HepG2 (cell line): Measurements from ENCODE around the gene SLIT1. TPM values are rescaled to one million over a fixed set of nuclear protein-coding genes. Genes with fewer than 3 reads are reported as not detected.

Source experiments
- ATAC-seq: fragments of 200-7000 bp; cut with Tn5 transposase; 3 replicates; pipeline ENCODE4 v1.9.1; 2020; ENCODE audit warnings: mild to moderate bottlenecking, moderate library complexity
- BruUV-seq: library from RNA; stranded (reverse); fragments of 400-500 nt; replicated peaks from 2 replicates; lab custom pipeline; 2021; lab: Mats Ljungman, UMichigan
- CTCF ChIA-PET: fragments of 300-600 bp; formaldehyde crosslinking; extraction: SDS; loops from one replicate; lab custom pipeline; 2021; ENCODE audit warnings: low total read pairs, inconsistent platforms, low intra/inter-chr PET ratio; lab: Yijun Ruan, JAX
- POLR2A ChIA-PET: fragments of 350-600 bp; sonication (Branson Sonifier 250); formaldehyde crosslinking; loops from one replicate; lab custom pipeline; 2020; ENCODE audit warnings: antibody characterized with exemption, inconsistent platforms; lab: Yijun Ruan, JAX
- DNase-seq: peaks from one replicate; pipeline ENCODE4 v3.0.0-alpha.2; 2015; ENCODE audit warnings: low spot score
- FAIRE-seq: peaks from 3 replicates; lab custom pipeline; 2011; peaks lifted over from hg19 to GRCh38; lab: Jason Lieb, UNC
- H2AFZ ChIP-seq: one replicate; pipeline ENCODE4 v1.6.1; 2011; ENCODE audit warnings: low read length, inconsistent platforms
- H3K27ac ChIP-seq: fragments of 300-600 bp; 3 replicates; pipeline ENCODE4 v1.8.0; 2011; ENCODE audit warnings: mixed run types, mild to moderate bottlenecking, mixed read lengths, low read length, inconsistent platforms; ENCODE audit not compliant: insufficient read depth; ENCODE audit errors: extremely low read length
- H3K27me3 ChIP-seq, 2 experiments: fragments of 200-600 bp in 1 of 2; 2 replicates in 1 of 2; 3 replicates in 1 of 2; pipeline versions ENCODE4 v1.6.0 to v1.8.0; 2011; ENCODE audit warnings: low read length in 2 of 2, mild to moderate bottlenecking in 2 of 2, moderate library complexity in 2 of 2, inconsistent platforms in 1 of 2; ENCODE audit not compliant: insufficient read depth in 2 of 2, control insufficient read depth in 1 of 2
- H3K36me3 ChIP-seq, 2 experiments: fragments of 200-600 bp in 1 of 2; replicated peaks in 1 of 2; 2 replicates in 1 of 2; 3 replicates in 1 of 2; pipeline versions ENCODE4 v1.5.1 to v1.8.0; 2011; ENCODE audit warnings: low read length in 2 of 2, inconsistent platforms in 1 of 2; ENCODE audit not compliant: insufficient read depth in 2 of 2, control insufficient read depth in 1 of 2
- H3K4me1 ChIP-seq: 2 replicates; pipeline ENCODE4 v1.5.1; 2012; ENCODE audit warnings: low read length, inconsistent platforms; ENCODE audit not compliant: insufficient read depth
- H3K4me2 ChIP-seq: 2 replicates; pipeline ENCODE4 v1.6.0; 2011; ENCODE audit warnings: low read depth, low read length, inconsistent platforms
- H3K4me3 ChIP-seq, 3 experiments: fragments of 200-600 bp in 1 of 3; sonication (generic), shearing (Covaris generic) in 1 of 3; replicated peaks in 1 of 3; 2 replicates each; pipeline ENCODE4 v1.5.1; 2011 to 2016; ENCODE audit warnings: low read length in 3 of 3, inconsistent platforms in 2 of 3, low read depth in 2 of 3, mild to moderate bottlenecking in 2 of 3, control low read depth in 1 of 3, mixed read lengths in 1 of 3; ENCODE audit not compliant: insufficient read depth in 1 of 3
- H3K79me2 ChIP-seq: one replicate; pipeline ENCODE4 v1.6.1; 2011; ENCODE audit warnings: low read length, inconsistent platforms; ENCODE audit not compliant: insufficient read depth
- H3K9ac ChIP-seq: 2 replicates; pipeline ENCODE4 v1.6.0; 2011; ENCODE audit warnings: mild to moderate bottlenecking, low read depth, low read length, inconsistent platforms; ENCODE audit not compliant: insufficient read depth
- H3K9me3 ChIP-seq: 2 replicates; pipeline ENCODE4 v1.5.1; 2012; ENCODE audit warnings: mild to moderate bottlenecking, low read length
- H4K20me1 ChIP-seq: 2 replicates; pipeline ENCODE4 v1.6.0; 2011; ENCODE audit warnings: inconsistent platforms, mild to moderate bottlenecking, low read length, moderate library complexity; ENCODE audit not compliant: insufficient read depth
- AFF4 ChIP-seq: sonication (generic); formaldehyde crosslinking; IDR thresholded peaks from 2 replicates; pipeline ENCODE4 v1.4.0; 2020; ENCODE audit warnings: missing genetic modification reagents
- HMG20A ChIP-seq: IDR thresholded peaks from 2 replicates; pipeline ENCODE4 v1.6.1; 2016; ENCODE audit warnings: borderline replicate concordance
- HNRNPK ChIP-seq: fragments of 200-400 bp; formaldehyde crosslinking; IDR thresholded peaks from 2 replicates; pipeline ENCODE4 v1.6.1; 2018; ENCODE audit warnings: low read length, low read depth, moderate library complexity, mild to moderate bottlenecking; ENCODE audit not compliant: poor library complexity, severe bottlenecking
- MAFF ChIP-seq: IDR thresholded peaks from 2 replicates; pipeline ENCODE4 v1.6.1; 2011; ENCODE audit warnings: low read depth, low read length, improper control_type of control experiment
- MAFK ChIP-seq, 2 experiments: IDR thresholded peaks in 1 of 2; conservative IDR thresholded peaks in 1 of 2; 2 replicates each; pipeline ENCODE4 v1.6.1; 2011; ENCODE audit warnings: improper control_type of control experiment in 2 of 2, low read length in 2 of 2
- SIX4 ChIP-seq: sonication (generic); formaldehyde crosslinking; IDR thresholded peaks from 2 replicates; pipeline ENCODE4 v1.4.0; 2020; ENCODE audit warnings: missing genetic modification reagents
- ZNF138 ChIP-seq: sonication (generic); formaldehyde crosslinking; IDR thresholded peaks from 2 replicates; pipeline ENCODE4 v1.5.0; 2020; ENCODE audit warnings: mild to moderate bottlenecking, low read depth, missing genetic modification reagents
- ZNF83 ChIP-seq: sonication (generic); formaldehyde crosslinking; IDR thresholded peaks from 2 replicates; pipeline ENCODE4 v1.4.0; 2020; ENCODE audit warnings: missing genetic modification reagents, mild to moderate bottlenecking, borderline replicate concordance
- WGBS: methylation state at CpG from one replicate; pipeline ENCODE4 v1.1.6; 2017; ENCODE audit warnings: low lambda C conversion rate; 5-methylcytosine and 5-hydroxymethylcytosine counted together
- in situ Hi-C: cut with HindIII; loops from 2 replicates; pipeline ENCODE4 v1.10.0; 2017; ENCODE audit warnings: low pct_unique_long_range_greater_than_20kb; ENCODE audit not compliant: extremely low pct_ligation_motif_present
- intact Hi-C: fragments of 100-400 bp; cut with micrococcal nuclease; formaldehyde crosslinking; loops from one replicate; pipeline ENCODE4 v1.10.0; 2022; ENCODE audit not compliant: unreplicated experiment
- polyA plus RNA-seq, 8 experiments: library from polyadenylated mRNA; depleted of rRNA in 3 of 8; stranded (reverse) in 7 of 8; unstranded in 1 of 8; fragments of >200 nt; fragmentation: Illumina TruSeq in 4 of 8; extraction: Trizol in 4 of 8; gene quantifications; 2 replicates each; pipeline versions ENCODE4 v1.2.1 to v1.2.3, GENCODE V29; 2011 to 2016; ENCODE audit warnings: low read depth in 4 of 8, missing spikeins in 1 of 8, mixed read lengths in 1 of 8; ENCODE audit not compliant: insufficient read depth in 1 of 8
- total RNA-seq, 5 experiments: library from RNA; depleted of rRNA; stranded (reverse); fragments of >200 nt; fragmentation: Illumina TruSeq; extraction: Trizol; gene quantifications; 2 replicates each; pipeline ENCODE4 v1.2.3, GENCODE V29; 2016; ENCODE audit warnings: low read depth in 1 of 5
- TF ChIP-seq, protein P1 (sequence below): sonication (generic); formaldehyde crosslinking; IDR thresholded peaks from 2 replicates; pipeline ENCODE4 v1.4.0; 2020; ENCODE audit warnings: mild to moderate bottlenecking, missing genetic modification reagents

SLIT1 gene
- total and polyA plus RNA-seq, 2 of the 13 experiments (the other 11 are each of a cell fraction or from before 2014, with no cell fraction given), result 0.09 to 0.33 TPM

- H3K4me1 ChIP-seq, result peaks cover 48% of the 10 kb centered on the region
- no peak overlapping the region for H3K4me2 ChIP-seq
- H3K9ac ChIP-seq, result no peak overlapping the region
- FAIRE-seq (no peak), DNase-seq (no peak), ATAC-seq (no peak)
- CTCF ChIA-PET, result no interaction called here
- POLR2A ChIA-PET, result interaction anchor here (1.2 kb wide), 1 partner anchor 11 kb away, joined by 5 read pairs; no protein-coding TSS in a partner anchor
- no peaks in the 10 kb centered on the region for H4K20me1 ChIP-seq
- no TSS peak for BruUV-seq
- H3K9me3 ChIP-seq, result no peaks in the 10 kb centered on the region
- no peak overlapping the region for H3K4me3 ChIP-seq
- H3K27me3 ChIP-seq, result no peaks in the 10 kb centered on the region
- WGBS, result 24% methylated on average over 6 of the region's 6 CpGs
- no peaks in the 10 kb centered on the region for H3K79me2 ChIP-seq
- no peak for TF ChIP-seq ZNF83 (CRISPR knock-in tag)
- TF ChIP-seq, protein P1, sequence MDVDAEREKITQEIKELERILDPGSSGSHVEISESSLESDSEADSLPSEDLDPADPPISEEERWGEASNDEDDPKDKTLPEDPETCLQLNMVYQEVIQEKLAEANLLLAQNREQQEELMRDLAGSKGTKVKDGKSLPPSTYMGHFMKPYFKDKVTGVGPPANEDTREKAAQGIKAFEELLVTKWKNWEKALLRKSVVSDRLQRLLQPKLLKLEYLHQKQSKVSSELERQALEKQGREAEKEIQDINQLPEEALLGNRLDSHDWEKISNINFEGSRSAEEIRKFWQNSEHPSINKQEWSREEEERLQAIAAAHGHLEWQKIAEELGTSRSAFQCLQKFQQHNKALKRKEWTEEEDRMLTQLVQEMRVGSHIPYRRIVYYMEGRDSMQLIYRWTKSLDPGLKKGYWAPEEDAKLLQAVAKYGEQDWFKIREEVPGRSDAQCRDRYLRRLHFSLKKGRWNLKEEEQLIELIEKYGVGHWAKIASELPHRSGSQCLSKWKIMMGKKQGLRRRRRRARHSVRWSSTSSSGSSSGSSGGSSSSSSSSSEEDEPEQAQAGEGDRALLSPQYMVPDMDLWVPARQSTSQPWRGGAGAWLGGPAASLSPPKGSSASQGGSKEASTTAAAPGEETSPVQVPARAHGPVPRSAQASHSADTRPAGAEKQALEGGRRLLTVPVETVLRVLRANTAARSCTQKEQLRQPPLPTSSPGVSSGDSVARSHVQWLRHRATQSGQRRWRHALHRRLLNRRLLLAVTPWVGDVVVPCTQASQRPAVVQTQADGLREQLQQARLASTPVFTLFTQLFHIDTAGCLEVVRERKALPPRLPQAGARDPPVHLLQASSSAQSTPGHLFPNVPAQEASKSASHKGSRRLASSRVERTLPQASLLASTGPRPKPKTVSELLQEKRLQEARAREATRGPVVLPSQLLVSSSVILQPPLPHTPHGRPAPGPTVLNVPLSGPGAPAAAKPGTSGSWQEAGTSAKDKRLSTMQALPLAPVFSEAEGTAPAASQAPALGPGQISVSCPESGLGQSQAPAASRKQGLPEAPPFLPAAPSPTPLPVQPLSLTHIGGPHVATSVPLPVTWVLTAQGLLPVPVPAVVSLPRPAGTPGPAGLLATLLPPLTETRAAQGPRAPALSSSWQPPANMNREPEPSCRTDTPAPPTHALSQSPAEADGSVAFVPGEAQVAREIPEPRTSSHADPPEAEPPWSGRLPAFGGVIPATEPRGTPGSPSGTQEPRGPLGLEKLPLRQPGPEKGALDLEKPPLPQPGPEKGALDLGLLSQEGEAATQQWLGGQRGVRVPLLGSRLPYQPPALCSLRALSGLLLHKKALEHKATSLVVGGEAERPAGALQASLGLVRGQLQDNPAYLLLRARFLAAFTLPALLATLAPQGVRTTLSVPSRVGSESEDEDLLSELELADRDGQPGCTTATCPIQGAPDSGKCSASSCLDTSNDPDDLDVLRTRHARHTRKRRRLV (CRISPR knock-in tag), result no peak
- TF ChIP-seq HNRNPK, result peak; percentile 36
- peak; percentile 79 for TF ChIP-seq MAFF
- no peak for TF ChIP-seq SIX4 (CRISPR knock-in tag)
- no peak for TF ChIP-seq ZNF138 (CRISPR knock-in tag)
- TF ChIP-seq HMG20A (CRISPR knock-in tag), result no peak
- peak; percentile 55 to 86 for TF ChIP-seq MAFK (conservative IDR thresholded peaks at IDR 0.05 in 1 of 2, IDR thresholded peaks at IDR 0.05 in 1 of 2; ENCODE audit: low read length in 2 of 2)
- no peak for TF ChIP-seq AFF4 (CRISPR knock-in tag)
- H2AFZ ChIP-seq, result no peak overlapping the region
- H3K36me3 ChIP-seq, result no peaks in the 10 kb centered on the region
- intact Hi-C loops (no loop called here), in situ Hi-C loops (no loop called here)
- H3K27ac ChIP-seq, result no peak overlapping the region
Observed at GRCh38 chr10:97151307-97151914, 34.3 kb downstream of the SLIT1 start.
